WTC11 (cell line): Measurements from ENCODE around the gene PADI2.

Source experiments
- ETV6 ChIP-seq: sonication (generic); formaldehyde crosslinking; IDR thresholded peaks from 2 replicates; pipeline ENCODE4 v1.8.1; 2022; ENCODE audit warnings: mild to moderate bottlenecking, missing genetic modification reagents
- FOXK1 ChIP-seq: sonication (generic); formaldehyde crosslinking; IDR thresholded peaks from 2 replicates; pipeline ENCODE4 v1.8.0; 2022; ENCODE audit warnings: mild to moderate bottlenecking, moderate library complexity, missing genetic modification reagents
- JUN ChIP-seq: sonication (generic); formaldehyde crosslinking; IDR thresholded peaks from 2 replicates; pipeline ENCODE4 v1.8.0; 2023; ENCODE audit warnings: mild to moderate bottlenecking, missing genetic modification reagents
- RORB ChIP-seq: fragments of 250-450 bp; sonication (Bioruptor Pico); IDR thresholded peaks from 2 replicates; pipeline ENCODE4 v1.9.0; 2021; ENCODE audit warnings: mild to moderate bottlenecking
- TF ChIP-seq, protein P1 (sequence below): fragments of 200-600 bp; IDR thresholded peaks from 2 replicates; pipeline ENCODE4 v1.8.0; 2022; ENCODE audit warnings: antibody characterized with exemption
- TF ChIP-seq, protein P2 (sequence below): sonication (generic); formaldehyde crosslinking; IDR thresholded peaks from 2 replicates; pipeline ENCODE4 v1.8.1; 2023; ENCODE audit warnings: mild to moderate bottlenecking, missing genetic modification reagents, moderate library complexity
- TF ChIP-seq, protein P3 (sequence below): sonication (generic); formaldehyde crosslinking; conservative IDR thresholded peaks from 2 replicates; pipeline ENCODE4 v1.8.1; 2023; ENCODE audit warnings: mild to moderate bottlenecking, low read depth, missing genetic modification reagents, moderate library complexity

GRCh38 chr1:17070163-17070525 lies 49.1 kb downstream of the PADI2 start:
- TF ChIP-seq, protein P1, sequence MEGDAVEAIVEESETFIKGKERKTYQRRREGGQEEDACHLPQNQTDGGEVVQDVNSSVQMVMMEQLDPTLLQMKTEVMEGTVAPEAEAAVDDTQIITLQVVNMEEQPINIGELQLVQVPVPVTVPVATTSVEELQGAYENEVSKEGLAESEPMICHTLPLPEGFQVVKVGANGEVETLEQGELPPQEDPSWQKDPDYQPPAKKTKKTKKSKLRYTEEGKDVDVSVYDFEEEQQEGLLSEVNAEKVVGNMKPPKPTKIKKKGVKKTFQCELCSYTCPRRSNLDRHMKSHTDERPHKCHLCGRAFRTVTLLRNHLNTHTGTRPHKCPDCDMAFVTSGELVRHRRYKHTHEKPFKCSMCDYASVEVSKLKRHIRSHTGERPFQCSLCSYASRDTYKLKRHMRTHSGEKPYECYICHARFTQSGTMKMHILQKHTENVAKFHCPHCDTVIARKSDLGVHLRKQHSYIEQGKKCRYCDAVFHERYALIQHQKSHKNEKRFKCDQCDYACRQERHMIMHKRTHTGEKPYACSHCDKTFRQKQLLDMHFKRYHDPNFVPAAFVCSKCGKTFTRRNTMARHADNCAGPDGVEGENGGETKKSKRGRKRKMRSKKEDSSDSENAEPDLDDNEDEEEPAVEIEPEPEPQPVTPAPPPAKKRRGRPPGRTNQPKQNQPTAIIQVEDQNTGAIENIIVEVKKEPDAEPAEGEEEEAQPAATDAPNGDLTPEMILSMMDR: no peak
- TF ChIP-seq JUN (CRISPR knock-in tag) (no peak), RORB (CRISPR knock-in tag) (no peak), ETV6 (no peak), FOXK1 (no peak)
- TF ChIP-seq, protein P2, sequence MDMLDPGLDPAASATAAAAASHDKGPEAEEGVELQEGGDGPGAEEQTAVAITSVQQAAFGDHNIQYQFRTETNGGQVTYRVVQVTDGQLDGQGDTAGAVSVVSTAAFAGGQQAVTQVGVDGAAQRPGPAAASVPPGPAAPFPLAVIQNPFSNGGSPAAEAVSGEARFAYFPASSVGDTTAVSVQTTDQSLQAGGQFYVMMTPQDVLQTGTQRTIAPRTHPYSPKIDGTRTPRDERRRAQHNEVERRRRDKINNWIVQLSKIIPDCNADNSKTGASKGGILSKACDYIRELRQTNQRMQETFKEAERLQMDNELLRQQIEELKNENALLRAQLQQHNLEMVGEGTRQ: no peak
- TF ChIP-seq, protein P3, sequence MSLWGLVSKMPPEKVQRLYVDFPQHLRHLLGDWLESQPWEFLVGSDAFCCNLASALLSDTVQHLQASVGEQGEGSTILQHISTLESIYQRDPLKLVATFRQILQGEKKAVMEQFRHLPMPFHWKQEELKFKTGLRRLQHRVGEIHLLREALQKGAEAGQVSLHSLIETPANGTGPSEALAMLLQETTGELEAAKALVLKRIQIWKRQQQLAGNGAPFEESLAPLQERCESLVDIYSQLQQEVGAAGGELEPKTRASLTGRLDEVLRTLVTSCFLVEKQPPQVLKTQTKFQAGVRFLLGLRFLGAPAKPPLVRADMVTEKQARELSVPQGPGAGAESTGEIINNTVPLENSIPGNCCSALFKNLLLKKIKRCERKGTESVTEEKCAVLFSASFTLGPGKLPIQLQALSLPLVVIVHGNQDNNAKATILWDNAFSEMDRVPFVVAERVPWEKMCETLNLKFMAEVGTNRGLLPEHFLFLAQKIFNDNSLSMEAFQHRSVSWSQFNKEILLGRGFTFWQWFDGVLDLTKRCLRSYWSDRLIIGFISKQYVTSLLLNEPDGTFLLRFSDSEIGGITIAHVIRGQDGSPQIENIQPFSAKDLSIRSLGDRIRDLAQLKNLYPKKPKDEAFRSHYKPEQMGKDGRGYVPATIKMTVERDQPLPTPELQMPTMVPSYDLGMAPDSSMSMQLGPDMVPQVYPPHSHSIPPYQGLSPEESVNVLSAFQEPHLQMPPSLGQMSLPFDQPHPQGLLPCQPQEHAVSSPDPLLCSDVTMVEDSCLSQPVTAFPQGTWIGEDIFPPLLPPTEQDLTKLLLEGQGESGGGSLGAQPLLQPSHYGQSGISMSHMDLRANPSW (CRISPR knock-in tag): no peak
